HG03565 (cell line): ENCODE data around the gene ATP6V1F.
"Not testable (repeated sequence)": the region's sequence is repeated elsewhere in the genome, so short reads cannot be mapped to it uniquely, and the experiment has no call there.

Source experiments
- ATAC-seq: cut with Tn5 transposase; IDR thresholded peaks from one replicate; pipeline ENCODE4 v1.9.1; 2021; ENCODE audit warnings: mild to moderate bottlenecking, moderate library complexity; ENCODE audit not compliant: unreplicated experiment

ATP6V1F gene

DNA sequence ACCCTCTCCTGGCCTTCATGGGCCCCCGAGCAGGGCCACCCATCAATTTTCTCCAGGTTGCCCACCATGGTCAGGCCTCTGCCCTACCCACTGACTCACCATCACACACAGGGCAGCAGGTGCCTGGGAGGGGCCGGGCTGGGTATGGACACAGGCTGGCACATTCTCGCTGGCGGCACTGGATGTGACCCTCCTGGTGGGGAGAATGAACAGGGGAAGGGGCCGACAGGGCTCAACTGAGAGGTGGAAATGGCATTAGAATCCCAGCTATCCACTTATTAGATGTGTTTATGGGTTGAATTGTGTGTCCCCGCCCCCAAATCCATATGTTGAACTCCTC, 31.4 kb downstream of the ATP6V1F start:
- ATAC-seq = no peak

DNA sequence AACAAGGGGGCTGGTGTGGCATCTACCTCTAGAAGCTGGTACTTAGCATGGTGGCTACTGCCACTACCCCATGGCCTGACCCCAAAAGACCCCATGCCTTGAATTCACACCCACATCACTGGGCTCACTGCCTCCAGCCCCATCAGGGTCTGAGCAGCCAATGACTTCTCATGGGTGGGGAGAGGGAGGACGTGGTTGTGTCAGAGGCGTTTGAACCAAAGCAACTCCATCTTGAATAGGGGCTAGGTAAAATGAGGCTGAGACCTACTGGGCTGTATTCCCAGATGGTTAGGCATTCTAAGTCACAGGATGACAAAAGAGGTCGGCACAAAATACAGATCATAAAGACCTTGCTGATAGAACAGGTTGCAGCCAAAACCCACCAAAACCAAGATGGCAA, 32.7 kb downstream of the ATP6V1F start:
- ATAC-seq = no peak

DNA sequence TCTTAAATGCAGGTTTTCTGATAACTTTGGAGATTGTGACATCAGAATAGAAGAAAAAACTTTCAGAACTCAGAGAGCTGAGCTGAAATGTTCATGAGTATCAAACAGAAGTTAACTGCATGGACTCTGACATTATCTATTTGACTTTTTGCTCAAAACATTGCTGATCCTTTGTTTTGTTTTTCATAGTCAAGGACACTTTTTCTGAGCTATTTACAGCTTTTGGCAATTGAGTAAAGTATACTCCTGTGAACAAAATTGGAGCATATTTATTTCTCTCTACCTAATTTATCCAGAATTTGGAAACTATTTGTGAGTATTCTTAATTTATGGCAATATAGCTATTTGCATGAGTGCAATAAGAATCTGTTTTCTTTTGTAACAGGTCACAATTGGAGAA, 36.7 kb downstream of the ATP6V1F start:
- ATAC-seq = no peak

DNA sequence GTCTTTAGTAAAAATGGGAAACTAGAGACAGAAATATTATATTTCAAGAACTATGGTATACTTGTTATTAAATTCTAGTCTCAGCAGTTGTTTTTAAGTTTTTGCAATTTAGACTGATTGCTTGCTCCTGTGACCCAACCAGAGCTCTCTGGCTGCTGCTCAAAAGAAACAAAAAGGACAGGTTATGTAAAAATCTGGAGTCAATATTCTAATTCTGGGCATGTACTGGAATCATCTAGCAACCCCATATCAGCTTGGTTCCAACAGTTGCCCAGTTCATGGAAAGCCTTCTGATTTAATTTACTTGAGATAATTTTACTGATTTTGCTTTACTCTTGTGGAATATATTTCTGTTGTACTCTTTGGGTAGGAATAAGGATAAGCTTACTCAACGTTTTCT, 37.6 kb downstream of the ATP6V1F start:
- no peak for ATAC-seq

DNA sequence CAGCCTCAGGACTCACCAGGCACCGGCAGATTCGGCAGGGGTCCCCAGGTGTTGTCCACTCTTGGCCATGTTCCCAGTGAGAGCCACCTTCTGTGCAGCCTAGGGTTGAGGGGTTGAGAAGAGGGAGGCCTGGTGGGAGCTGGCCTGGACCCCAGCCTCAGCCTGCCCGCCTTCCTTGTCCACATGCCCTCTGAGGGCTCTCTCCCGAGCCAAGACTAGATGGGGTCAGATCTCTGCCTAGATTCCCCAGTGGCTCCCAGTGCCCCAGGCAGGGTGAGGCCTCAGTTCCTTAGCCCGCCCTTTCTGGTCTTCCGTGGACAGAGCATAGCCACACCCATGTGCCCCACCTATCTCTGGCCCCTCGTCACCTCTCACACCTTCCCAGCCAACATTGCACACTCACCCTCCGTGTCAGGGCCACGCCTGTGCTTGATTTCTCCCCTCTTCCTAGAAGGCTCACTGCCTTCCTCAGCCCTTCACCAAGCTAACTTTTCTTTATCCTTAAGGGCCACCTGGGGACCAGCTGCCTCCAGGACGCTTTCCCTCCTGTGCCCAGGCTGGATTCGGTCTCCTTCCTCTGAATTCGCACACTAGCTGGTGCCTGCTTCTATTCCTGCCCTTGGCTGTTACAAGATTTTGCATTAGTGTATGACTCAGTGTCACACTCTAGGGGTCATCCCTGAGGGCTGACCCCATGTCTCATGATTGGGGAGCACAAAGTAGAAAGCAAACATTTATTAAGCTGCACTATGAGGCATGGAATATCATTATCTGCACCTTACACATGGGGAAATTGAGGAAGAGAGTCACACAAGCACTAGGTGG, 40.3 kb downstream of the ATP6V1F start:
- no peak for ATAC-seq

DNA sequence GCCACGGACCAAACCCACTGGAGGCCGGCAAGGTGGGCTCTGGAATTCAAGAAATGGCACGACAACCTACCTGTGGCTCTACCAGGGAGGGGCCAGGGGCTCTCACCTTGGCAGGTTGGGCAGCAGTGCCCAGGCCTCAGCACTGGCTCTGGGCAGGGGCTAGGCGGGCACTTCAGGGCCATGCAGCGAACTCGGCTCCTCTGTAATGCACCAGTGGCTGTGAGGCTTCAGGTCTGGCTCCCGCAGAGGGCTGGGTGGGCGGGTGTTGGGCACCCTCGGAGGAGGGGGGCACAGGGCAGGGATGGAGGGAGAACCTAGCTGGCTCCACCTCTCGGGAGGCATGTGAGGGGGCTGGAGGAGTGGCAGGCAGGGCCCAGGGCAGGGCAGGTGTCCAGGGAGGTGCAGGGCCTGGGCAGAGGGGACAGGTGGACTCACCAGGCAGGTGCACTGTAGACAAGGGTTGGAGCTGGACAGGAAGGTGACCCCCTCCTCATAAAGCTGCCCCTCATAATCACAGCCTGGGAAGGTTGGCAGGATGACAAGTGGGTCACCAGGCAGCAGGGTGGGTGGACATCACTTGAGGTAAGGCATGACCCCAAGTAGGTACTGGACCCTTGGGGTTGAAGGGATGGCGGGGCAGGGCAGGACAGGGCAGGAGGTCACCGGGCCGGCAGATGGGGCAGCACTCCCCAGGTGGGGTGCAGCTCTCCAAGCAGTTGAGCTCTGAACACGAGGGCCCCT, 41.1 kb downstream of the ATP6V1F start:
- ATAC-seq = no peak

DNA sequence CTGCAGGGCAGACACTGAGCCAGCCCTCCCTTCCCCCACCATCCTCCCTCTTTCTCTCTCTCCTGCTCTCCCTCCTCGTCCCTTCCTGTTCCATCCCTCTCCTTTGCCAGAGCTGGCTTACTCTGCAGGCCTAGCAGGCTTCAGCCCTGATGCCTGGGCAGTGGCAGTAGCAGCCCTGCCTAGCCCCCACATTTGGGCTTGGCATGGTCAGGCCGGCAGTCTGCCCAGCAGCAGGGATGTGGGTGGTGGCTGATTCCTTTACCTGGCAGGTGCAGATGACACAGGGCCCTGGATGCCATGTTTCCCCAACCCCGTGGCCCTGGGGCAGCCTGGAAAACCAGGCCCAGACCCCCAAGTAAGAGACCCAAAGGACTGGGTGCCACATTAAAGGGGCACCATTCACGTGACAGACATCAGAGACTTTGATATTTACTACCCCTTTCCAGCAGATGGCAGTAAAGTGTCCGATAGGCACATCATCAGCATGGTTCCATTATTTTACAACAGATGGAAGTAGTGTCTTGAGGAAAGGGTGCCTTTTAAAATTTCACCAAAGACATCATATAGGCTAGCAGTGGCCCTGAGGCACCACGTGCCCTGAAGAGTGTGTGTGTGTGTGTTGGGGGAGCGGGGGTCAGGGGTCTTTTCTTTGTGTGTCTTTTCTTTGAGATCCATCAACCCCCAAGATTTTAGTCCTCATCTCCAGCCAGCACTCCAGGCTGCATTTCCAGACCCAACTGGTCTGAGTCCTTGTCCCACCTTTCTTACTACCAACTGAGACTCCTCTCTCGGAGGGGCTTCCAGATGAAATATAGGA, 41.9 kb downstream of the ATP6V1F start:
- ATAC-seq = no peak

DNA sequence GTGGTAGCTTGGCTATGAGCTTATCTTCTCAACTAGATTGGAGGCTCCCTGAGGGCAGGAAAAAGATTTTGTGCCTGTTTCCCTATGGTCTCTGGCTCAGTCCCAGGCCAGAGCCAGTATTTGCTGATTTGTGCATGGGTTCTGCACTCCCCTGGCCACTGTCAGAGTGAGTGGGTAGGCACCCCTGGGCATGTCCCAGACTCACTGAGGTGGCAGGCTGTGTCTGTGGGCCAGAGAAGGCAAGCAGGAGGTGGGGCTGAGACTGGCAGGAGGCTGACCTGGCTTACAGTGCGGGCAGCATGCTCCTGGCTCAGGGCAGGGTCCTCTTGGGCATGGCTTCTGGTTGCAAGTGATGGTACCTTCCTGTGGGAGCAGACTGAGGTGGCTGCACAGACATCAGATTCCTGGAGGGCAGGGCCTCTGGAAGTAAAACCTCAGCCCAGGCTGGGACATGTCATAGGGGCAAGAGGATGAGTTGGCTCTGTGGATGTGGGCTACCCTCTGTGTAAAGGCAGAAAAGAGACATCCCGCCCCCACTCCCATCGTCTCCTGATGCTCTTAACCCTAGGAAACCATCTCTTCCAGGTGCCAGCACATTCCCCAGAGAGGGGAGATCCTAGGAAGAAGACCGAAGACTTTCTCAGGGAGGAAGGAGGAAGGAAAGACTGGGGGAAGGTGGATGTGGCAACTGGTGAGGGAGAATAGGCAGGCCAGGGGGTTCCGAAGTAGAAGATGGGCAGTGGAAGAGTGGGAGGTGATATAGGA, 43.5 kb downstream of the ATP6V1F start:
- no peak for ATAC-seq

DNA sequence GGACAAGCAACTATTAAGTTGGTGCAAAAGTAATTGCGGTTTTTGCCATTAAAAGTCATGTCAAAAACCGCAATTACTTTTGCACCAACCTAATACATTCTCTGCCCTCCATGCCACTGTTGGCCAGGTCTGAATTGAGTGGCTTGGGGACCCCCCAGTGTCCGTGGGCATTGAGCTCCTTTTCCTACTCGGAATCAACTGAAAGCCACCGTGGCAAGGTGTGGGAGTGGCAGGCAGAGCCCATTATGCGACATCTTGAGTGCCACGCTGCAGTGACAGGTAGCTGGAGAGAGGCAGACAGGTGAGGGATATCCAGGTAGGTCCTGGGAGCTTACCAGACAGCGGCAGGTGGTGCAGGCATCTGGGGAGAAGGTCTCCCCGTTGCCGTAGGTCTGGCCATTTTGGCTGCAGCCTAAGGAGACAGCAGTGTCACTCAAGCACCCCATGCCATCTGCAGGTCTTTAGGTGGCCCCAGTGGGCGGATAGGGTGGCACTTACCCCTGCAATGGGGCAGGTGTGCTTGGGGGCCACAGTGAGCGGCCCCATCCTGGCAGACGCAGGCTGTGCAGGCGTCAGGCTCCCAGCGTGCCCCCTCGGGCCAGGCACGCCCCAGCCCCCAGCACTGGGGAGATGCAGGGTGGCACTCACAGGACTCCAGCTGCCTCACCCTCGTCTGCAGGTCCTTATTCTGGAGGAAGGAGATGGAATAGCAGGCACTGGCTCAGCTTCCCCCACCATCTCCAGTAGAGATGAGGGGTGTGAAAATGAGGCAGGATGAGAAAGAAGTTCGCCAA, 44.3 kb downstream of the ATP6V1F start:
- ATAC-seq = no peak

DNA sequence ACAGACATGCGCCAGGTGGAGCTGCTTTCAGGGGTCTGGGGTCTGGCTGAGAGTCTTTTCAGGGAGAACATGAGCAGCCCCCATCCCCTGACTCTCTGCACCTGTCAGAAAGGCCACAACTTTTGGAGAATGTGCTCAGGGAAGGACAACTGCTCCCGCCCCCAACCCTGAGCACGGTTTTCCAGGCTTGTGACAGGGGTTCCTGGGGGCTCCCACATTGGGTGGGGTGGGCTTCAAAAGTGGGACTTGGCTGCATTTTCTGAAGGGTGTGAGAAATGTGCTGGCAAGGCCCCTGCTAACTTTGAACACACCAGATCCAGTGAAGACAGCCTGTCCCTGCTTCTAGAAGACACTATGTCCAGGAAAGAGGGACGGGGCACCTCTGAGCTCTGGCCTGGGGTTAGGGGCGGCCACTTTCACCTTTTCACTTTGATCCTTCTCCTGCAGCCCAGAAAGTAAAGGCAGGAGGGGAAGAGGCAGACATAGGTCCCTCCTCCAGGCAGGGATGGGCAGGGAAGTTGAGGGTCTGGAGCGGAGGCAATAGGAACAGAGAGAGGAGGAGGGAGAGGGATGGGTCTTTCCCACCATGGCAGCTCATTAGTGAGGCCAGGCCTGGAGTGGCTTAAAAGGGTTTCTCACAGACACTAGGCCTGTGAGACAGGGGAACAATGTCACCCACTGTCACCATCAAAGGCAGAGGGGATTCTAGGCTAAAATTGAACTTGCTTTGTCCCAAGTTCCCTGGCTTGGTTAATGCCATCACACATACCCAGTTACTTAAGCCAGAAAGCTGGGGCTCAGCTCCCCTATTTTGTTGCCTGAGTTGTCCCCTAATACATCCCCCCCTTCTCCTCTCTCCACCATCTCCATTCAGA, 46.3 kb downstream of the ATP6V1F start:
- no peak for ATAC-seq

DNA sequence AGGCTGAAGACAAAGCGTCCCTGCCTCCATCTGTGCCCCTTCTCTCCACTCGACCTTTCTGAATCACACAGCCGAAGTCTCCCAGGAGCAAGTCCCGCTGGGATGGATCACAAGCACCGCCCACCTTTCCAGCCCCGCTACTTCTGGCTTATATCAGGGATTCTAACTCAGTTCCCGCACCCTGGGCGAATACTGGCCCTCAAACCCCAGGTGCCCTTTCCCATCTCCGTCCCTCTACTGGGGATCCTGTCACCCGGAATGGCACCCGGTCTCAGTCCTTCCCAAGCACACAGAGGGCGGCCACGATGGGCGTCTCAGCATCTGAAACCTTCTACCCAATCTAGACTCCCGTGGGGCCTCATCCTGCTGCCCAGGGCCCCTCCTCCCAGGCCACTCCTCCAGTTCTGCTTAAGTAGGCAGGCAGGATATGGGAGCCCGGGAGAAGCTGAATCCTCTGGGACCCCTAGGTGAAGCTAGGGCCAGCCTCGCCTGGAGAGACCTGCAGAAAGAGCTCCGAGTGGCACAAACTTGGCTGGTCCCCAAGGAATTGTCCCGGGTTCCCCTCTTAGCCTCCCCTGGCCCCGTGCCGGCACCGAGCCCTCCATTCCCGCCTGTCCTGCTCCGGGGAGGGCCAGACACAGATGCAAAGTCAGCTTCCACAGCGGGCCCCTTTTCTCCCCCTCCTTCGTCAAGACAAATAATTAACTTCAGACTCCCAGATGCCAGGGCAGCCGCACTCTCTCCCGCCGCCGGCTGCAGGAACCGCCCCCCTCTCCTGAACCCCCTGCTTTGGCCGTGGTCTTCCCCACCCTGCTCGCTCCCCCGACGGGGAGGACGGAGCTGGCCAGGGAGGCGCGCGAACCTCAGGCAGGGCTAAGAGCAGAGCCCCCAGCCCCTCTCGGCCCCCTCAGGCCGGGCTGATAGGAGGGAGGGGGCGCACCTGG, 47.2 kb downstream of the ATP6V1F start:
- ATAC-seq = no peak

DNA sequence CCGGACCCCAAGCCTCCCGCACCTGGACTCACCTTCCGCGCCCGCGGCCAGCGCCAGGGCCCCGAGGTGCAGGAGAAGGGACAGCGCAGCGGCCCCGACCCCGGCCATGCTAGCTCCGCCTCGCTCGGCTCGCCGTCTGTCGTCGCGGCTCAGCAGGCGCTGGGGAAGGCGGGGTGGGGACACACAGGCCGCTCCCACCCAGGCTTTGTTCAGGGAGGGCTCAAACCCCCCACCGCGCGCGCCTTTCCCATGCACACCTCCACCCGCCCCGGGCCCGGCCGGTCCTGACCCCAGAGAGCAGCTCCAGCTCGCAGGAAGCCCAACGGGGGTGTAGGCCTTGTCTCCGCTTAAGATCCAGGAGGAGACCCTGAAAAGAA, 47.9 kb downstream of the ATP6V1F start, which contains the start of gene KCP:
Gene KCP, minus strand, starts transcription at position 141 of the 377 bp plus-strand sequence. Its CDS starts 33 bp downstream, at position 108.
- ATAC-seq = no peak

DNA sequence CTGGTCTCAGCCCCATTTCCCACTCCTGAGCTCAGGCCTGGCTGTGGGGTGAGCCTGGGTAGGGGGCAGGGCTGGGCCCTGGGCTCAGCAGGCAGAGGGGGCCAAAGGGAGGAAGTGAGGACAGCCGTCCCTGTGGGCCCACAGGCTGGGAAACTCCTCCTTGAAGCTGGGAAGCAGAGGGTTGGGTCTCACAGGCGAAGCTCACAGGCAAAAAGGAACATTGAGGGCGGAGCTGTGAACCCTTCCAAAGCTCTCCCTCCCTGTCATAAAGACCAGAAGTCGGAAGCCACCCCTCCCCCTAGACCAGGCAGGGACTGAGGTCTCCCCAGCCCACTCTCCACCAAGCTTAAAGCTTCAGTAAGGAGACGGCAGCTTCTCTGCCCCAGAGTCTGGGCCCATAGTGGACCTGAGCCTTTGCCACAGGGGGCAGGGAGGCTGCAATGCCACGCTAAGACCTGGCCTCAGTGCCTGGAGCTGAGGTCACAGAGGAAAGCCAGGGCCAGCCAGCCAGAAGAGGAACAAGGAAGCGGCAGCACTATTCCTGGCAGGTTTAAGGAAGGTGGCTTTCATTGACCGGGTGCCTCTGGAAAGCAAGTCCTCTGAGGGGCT, 48.9 kb downstream of the ATP6V1F start:
- ATAC-seq = no peak

DNA sequence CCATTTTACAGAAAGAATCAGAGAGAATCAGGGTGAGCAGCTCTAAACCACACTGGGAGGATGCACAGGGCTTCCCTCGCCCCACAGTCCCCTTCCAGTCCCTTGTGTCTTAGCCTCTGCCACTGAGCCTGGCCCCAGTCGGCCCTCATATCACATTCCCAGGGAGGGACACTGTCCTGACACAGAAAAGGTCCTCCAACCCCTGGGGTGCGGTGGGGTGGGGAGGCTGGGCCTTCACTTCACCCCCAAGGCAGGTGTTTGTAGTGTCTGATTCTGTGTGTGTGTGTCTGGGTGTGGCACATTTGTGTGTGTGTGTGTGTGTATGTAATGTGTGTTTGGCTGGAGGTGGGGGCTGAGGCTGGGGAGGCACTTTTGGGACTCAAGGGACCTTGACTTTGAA, 49.6 kb downstream of the ATP6V1F start:
- ATAC-seq = no peak

DNA sequence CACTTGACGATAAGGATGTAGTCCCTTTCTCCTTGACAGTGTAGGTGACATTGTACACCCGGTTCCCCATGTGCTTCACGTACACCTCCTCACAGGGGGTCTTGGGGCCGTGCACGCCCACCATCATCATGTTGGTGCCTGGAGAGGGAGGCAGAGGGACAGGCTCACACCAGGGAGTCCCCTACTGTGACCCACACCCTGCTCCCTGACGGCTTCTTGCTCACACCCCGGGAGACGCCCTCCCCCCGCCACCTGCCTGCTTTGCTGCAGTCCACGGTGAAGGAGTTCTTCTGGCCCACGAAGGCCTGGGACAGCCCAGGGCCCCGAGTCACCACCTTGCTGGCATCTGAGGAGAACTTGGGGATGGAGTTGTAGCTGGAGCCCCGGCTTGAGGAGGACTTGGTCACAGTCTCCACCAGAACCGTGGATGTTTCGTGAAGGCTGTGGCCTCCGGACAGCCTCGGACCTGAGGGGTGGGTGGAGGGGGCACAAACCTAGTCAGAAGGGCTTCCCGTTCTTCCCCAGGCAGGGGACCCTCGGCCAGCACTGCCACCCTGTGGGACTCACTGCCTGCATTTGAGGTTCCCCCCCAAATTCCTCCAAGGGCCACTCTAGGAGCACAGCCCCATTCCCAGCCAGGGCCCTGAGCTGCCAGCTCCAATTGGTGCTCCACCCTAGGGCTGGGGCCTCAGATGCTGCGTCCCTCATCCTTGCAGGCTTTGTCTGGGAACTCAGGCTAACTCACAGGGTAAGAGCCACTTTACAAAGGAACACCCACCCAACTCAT, 50.2 kb downstream of the ATP6V1F start:
- not testable (repeated sequence) for ATAC-seq

DNA sequence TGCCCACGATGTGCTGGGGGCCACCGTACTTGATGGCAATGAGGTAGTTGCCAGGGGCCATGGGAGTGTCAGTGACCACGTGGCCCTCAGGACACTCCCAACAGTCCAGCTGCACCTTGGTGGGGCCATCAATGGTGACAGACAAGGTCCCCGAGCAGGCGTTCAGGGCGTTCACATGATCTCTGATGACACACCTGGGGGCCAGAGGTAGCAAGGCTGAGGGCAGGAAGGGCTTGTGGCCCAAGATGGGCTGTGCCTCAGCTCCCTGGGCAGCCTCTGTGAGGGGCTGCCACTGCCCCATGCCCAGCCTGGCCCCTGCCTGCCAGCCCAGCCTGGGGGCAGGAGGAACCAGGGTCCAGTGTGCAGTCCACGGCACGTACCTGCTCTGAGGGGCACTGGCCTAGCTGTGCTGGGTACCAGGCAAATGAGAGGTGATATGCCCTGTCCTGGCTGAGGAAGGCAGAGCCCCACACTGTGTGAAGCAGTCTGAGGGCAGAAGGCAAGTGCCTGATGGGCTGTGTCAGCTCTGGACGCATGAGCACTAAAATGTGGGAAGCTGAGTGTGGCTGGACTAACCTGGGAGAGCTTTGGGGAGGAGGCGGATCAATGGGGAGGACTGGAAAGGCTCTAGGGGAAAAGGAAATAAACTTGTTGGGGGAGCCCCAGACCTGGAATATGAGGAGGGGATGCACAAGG, 51.4 kb downstream of the ATP6V1F start:
- no peak for ATAC-seq
